HepG2 (cell line): ENCODE results near the gene METTL23. TPM values are rescaled to one million over a fixed set of nuclear protein-coding genes. Genes with fewer than 3 reads are reported as not detected.
A peak's percentile ranks its signal among the peaks of the same experiment; 100 is the strongest.

Experiments
- ARID2 ChIP-seq: sonication (generic); formaldehyde crosslinking; IDR thresholded peaks from 2 replicates; pipeline ENCODE4 v1.8.1; 2022; ENCODE audit warnings: mild to moderate bottlenecking, missing genetic modification reagents, borderline replicate concordance
- DR1 ChIP-seq: sonication (generic); formaldehyde crosslinking; IDR thresholded peaks from 2 replicates; pipeline ENCODE4 v1.8.0; 2021; ENCODE audit warnings: mild to moderate bottlenecking, missing genetic modification reagents, inconsistent platforms
- NFKBIZ ChIP-seq: IDR thresholded peaks from 2 replicates; pipeline ENCODE4 v1.6.1; 2018; ENCODE audit warnings: missing genetic modification reagents, missing compliant biosample characterization
- SAP130 ChIP-seq: IDR thresholded peaks from 2 replicates; pipeline ENCODE4 v1.6.1; 2016; ENCODE audit warnings: low read depth
- SMAD1 ChIP-seq: sonication (generic); formaldehyde crosslinking; IDR thresholded peaks from 2 replicates; pipeline ENCODE4 v1.4.0; 2020; ENCODE audit warnings: missing genetic modification reagents, low read depth, mild to moderate bottlenecking, borderline replicate concordance
- SMC3 ChIP-seq: IDR thresholded peaks from 2 replicates; pipeline ENCODE4 v1.6.1; 2011; ENCODE audit warnings: low read length, improper control_type of control experiment
- ZFP36L2 ChIP-seq: sonication (generic); formaldehyde crosslinking; IDR thresholded peaks from 2 replicates; pipeline ENCODE4 v1.4.0; 2020; ENCODE audit warnings: missing genetic modification reagents
- ZNF275 ChIP-seq: sonication (generic); formaldehyde crosslinking; IDR thresholded peaks from 2 replicates; pipeline ENCODE4 v1.8.0; 2022; ENCODE audit warnings: missing genetic modification reagents, mild to moderate bottlenecking, inconsistent platforms, borderline replicate concordance
- ZNF530 ChIP-seq: sonication (generic); formaldehyde crosslinking; IDR thresholded peaks from 2 replicates; pipeline ENCODE4 v1.5.0; 2020; ENCODE audit warnings: low read depth, mild to moderate bottlenecking, missing genetic modification reagents
- ZNF572 ChIP-seq: sonication (generic); formaldehyde crosslinking; IDR thresholded peaks from 2 replicates; pipeline ENCODE4 v1.5.1; 2020; ENCODE audit warnings: mild to moderate bottlenecking, missing genetic modification reagents
- ZNF720 ChIP-seq: sonication (generic); formaldehyde crosslinking; IDR thresholded peaks from 2 replicates; pipeline ENCODE4 v1.4.0; 2020; ENCODE audit warnings: missing genetic modification reagents
- ZSCAN21 ChIP-seq: sonication (generic); formaldehyde crosslinking; IDR thresholded peaks from 2 replicates; pipeline ENCODE4 v1.8.0; 2022; ENCODE audit warnings: mild to moderate bottlenecking, missing genetic modification reagents, moderate library complexity, borderline replicate concordance
- polyA plus RNA-seq, 8 experiments: library from polyadenylated mRNA; depleted of rRNA in 3 of 8; stranded (reverse) in 7 of 8; unstranded in 1 of 8; fragments of >200 nt; fragmentation: Illumina TruSeq in 4 of 8; extraction: Trizol in 4 of 8; gene quantifications; 2 replicates each; pipeline versions ENCODE4 v1.2.1 to v1.2.3, GENCODE V29; 2011 to 2016; ENCODE audit warnings: low read depth in 4 of 8, missing spikeins in 1 of 8, mixed read lengths in 1 of 8; ENCODE audit not compliant: insufficient read depth in 1 of 8
- total RNA-seq, 5 experiments: library from RNA; depleted of rRNA; stranded (reverse); fragments of >200 nt; fragmentation: Illumina TruSeq; extraction: Trizol; gene quantifications; 2 replicates each; pipeline ENCODE4 v1.2.3, GENCODE V29; 2016; ENCODE audit warnings: low read depth in 1 of 5
- TF ChIP-seq, protein P1 (sequence below): sonication (generic); formaldehyde crosslinking; IDR thresholded peaks from 2 replicates; pipeline ENCODE4 v1.5.1; 2020; ENCODE audit warnings: mild to moderate bottlenecking, missing genetic modification reagents, moderate library complexity
- TF ChIP-seq, protein P2 (sequence below): sonication (generic); formaldehyde crosslinking; IDR thresholded peaks from 2 replicates; pipeline ENCODE4 v1.5.0; 2020; ENCODE audit warnings: missing genetic modification reagents, mild to moderate bottlenecking, borderline replicate concordance
- TF ChIP-seq, protein P3 (sequence below): sonication (generic); formaldehyde crosslinking; IDR thresholded peaks from 2 replicates; pipeline ENCODE4 v1.4.0; 2020; ENCODE audit warnings: mild to moderate bottlenecking, missing genetic modification reagents
- TF ChIP-seq, protein P4 (sequence below): sonication (generic); IDR thresholded peaks from 2 replicates; pipeline ENCODE4 v1.6.1; 2016; ENCODE audit warnings: low read depth, borderline replicate concordance
- TF ChIP-seq, protein P5 (sequence below): IDR thresholded peaks from 2 replicates; pipeline ENCODE4 v1.6.1; 2016; ENCODE audit warnings: missing genetic modification reagents, missing compliant biosample characterization

The METTL23 gene
- total and polyA plus RNA-seq, 2 of the 13 experiments (the other 11 are each of a cell fraction or from before 2014, with no cell fraction given): 39.9 to 104 TPM

DNA sequence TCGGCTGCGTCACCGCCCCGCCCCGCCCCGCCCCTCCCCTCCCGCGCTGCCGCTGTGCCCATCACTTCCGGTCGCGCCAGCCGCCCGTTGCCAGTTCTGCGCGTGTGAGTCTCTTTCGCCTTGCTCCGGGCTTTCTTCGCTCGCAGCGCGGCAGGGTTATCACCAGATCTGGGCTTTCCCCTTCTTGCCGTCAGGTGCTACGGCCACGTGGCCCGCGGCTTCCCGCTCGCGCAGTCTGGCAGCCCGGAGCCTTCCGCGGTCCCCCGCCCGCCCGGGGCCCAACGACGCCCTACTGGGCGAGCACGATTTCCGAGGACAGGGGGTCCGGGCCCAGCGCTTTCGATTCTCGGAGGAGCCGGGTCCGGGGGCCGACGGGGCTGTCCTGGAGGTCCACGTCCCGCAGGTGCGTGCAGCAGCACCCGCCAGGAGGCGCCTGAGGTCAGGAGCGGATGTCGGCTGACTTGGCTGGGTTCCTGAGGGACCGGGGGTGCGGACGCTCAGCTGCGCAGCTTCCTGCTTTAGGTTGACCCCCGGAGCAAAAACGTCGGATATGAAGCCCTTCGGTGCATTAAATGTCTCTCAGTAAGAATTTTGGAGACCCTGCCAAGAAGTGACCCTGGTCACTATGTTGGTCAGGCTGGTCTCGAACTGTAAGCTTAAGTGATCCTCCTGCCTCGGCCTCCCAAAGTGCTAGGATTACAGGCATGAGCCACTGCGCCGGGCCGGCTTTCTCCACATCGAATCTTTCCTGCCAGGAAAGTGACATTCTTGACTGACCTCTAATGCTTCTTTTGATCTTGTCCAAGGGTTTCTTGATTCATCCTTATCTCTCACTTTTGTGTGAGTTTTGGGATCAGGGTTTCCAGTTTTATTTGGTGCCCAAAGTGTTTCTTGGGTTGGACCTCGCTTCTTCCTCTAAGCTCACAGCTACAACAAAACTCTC lies at the start of gene METTL23 (continued):
- TF ChIP-seq, protein P1, sequence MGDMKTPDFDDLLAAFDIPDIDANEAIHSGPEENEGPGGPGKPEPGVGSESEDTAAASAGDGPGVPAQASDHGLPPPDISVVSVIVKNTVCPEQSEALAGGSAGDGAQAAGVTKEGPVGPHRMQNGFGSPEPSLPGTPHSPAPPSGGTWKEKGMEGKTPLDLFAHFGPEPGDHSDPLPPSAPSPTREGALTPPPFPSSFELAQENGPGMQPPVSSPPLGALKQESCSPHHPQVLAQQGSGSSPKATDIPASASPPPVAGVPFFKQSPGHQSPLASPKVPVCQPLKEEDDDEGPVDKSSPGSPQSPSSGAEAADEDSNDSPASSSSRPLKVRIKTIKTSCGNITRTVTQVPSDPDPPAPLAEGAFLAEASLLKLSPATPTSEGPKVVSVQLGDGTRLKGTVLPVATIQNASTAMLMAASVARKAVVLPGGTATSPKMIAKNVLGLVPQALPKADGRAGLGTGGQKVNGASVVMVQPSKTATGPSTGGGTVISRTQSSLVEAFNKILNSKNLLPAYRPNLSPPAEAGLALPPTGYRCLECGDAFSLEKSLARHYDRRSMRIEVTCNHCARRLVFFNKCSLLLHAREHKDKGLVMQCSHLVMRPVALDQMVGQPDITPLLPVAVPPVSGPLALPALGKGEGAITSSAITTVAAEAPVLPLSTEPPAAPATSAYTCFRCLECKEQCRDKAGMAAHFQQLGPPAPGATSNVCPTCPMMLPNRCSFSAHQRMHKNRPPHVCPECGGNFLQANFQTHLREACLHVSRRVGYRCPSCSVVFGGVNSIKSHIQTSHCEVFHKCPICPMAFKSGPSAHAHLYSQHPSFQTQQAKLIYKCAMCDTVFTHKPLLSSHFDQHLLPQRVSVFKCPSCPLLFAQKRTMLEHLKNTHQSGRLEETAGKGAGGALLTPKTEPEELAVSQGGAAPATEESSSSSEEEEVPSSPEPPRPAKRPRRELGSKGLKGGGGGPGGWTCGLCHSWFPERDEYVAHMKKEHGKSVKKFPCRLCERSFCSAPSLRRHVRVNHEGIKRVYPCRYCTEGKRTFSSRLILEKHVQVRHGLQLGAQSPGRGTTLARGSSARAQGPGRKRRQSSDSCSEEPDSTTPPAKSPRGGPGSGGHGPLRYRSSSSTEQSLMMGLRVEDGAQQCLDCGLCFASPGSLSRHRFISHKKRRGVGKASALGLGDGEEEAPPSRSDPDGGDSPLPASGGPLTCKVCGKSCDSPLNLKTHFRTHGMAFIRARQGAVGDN (CRISPR knock-in tag): peak; percentile 77
- no peak for TF ChIP-seq NFKBIZ (CRISPR knock-in tag)
- TF ChIP-seq, protein P2, sequence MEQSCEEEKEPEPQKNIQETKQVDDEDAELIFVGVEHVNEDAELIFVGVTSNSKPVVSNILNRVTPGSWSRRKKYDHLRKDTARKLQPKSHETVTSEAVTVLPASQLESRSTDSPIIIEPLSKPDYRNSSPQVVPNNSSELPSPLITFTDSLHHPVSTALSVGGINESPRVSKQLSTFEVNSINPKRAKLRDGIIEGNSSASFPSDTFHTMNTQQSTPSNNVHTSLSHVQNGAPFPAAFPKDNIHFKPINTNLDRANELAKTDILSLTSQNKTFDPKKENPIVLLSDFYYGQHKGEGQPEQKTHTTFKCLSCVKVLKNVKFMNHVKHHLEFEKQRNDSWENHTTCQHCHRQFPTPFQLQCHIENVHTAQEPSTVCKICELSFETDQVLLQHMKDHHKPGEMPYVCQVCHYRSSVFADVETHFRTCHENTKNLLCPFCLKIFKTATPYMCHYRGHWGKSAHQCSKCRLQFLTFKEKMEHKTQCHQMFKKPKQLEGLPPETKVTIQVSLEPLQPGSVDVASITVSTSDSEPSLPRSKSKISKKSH (CRISPR knock-in tag): no peak; the same call in 1 of the 2 replicates
- TF ChIP-seq SMC3: peak; percentile 9; the same call in 1 of the 2 replicates
- no peak for TF ChIP-seq ZSCAN21
- TF ChIP-seq ZFP36L2: no peak
- TF ChIP-seq DR1 (CRISPR knock-in tag): no peak
- no peak for TF ChIP-seq ZNF572 (CRISPR knock-in tag)
- no peak for TF ChIP-seq ZNF530 (CRISPR knock-in tag)
- no peak for TF ChIP-seq ARID2 (CRISPR knock-in tag)
- TF ChIP-seq, protein P3, sequence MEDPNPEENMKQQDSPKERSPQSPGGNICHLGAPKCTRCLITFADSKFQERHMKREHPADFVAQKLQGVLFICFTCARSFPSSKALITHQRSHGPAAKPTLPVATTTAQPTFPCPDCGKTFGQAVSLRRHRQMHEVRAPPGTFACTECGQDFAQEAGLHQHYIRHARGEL: peak; percentile 83
- TF ChIP-seq SAP130 (CRISPR knock-in tag): peak; percentile 81; the same call in 1 of the 2 replicates
- no peak for TF ChIP-seq ZNF275 (CRISPR knock-in tag)
- no peak; the same call in 1 of the 2 replicates for TF ChIP-seq SMAD1 (CRISPR knock-in tag)
- TF ChIP-seq, protein P4, sequence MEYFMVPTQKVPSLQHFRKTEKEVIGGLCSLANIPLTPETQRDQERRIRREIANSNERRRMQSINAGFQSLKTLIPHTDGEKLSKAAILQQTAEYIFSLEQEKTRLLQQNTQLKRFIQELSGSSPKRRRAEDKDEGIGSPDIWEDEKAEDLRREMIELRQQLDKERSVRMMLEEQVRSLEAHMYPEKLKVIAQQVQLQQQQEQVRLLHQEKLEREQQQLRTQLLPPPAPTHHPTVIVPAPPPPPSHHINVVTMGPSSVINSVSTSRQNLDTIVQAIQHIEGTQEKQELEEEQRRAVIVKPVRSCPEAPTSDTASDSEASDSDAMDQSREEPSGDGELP: peak; percentile 72; the same call in 1 of the 2 replicates
- TF ChIP-seq, protein P5, sequence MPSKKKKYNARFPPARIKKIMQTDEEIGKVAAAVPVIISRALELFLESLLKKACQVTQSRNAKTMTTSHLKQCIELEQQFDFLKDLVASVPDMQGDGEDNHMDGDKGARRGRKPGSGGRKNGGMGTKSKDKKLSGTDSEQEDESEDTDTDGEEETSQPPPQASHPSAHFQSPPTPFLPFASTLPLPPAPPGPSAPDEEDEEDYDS (CRISPR knock-in tag): no peak
- no peak; the same call in 1 of the 2 replicates for TF ChIP-seq ZNF720
